Measurements from ENCODE around the gene IZUMO1. TPM values are rescaled to one million over a fixed set of nuclear protein-coding genes. Genes with fewer than 3 reads are reported as not detected.
A peak's percentile ranks its signal among the peaks of the same experiment; 100 is the strongest.

The IZUMO1 gene
- total and polyA plus RNA-seq, 2 of the 8 experiments (the other 6 are each of a cell fraction or from before 2014, with no cell fraction given), result 0.33 to 1.8 TPM

- Histone ChIP-seq H3K56ac (replicated peaks; ENCODE audit: insufficient read length, low read depth, low read length) (peak within 1 kb of the TSS; percentile 60), H3K18ac (ENCODE audit: extremely low read depth, low read length) (peak within 1 kb of the TSS; percentile 99), H3K9me3 (ENCODE audit: insufficient read depth in 2 of 2, low read depth in 1 of 2, low read length in 1 of 2) (no peaks in the 10 kb centered on the region), H4K8ac (ENCODE audit: extremely low read depth, insufficient read depth, low read length) (peak within 1 kb of the TSS; percentile 86), H3K27me3 (replicated peaks in 1 of 4; ENCODE audit: control insufficient read depth in 3 of 4, extremely low read depth in 1 of 4, insufficient read depth in 3 of 4, low read length in 3 of 4) (no peaks in the 10 kb centered on the region), H2BK12ac (ENCODE audit: low read depth, low read length) (peak within 1 kb of the TSS; percentile 82; the same call in 1 of the 2 replicates), H3K27ac (ENCODE audit: low read depth, low read length) (peak within 1 kb of the TSS; percentile 69), H3K4me1 (replicated peaks in 1 of 4; ENCODE audit: control insufficient read depth in 3 of 4, insufficient read depth in 4 of 4, low read length in 3 of 4) (peaks cover 0 to 5% (median 1%) of the 10 kb centered on the region in 4 experiments; a peak in 4 of 7 replicates), H3K79me2 (ENCODE audit: control insufficient read depth in 1 of 2, insufficient read depth in 2 of 2, low read length in 2 of 2) (no peaks in the 10 kb centered on the region), H4K20me1 (replicated peaks in 1 of 2; ENCODE audit: control insufficient read depth in 1 of 2, insufficient read depth in 2 of 2, low read length in 2 of 2) (no peaks in the 10 kb centered on the region), H3K14ac (ENCODE audit: insufficient read length) (peak within 1 kb of the TSS; percentile 89), H3K36me3 (ENCODE audit: control insufficient read depth in 2 of 4, insufficient read depth in 4 of 4, low read length in 3 of 4) (no peaks in the 10 kb centered on the region), H3K4me2 (ENCODE audit: insufficient read depth in 1 of 2, low read depth in 2 of 2, low read length in 2 of 2) (peak within 1 kb of the TSS; percentile 97 to 98), H2AFZ (ENCODE audit: low read length) (peak within 1 kb of the TSS; percentile 61), H2BK5ac (ENCODE audit: low read depth, low read length) (peak within 1 kb of the TSS; percentile 97; the same call in 1 of the 2 replicates), H3K4me3 (ENCODE audit: extremely low read depth in 1 of 4, insufficient read depth in 2 of 4, low read depth in 3 of 4, low read length in 4 of 4) (peak within 1 kb of the TSS; percentile 55 to 94 (median 91)), H2AK5ac (ENCODE audit: low read depth, low read length) (no peak within 1 kb of the TSS), H2BK20ac (ENCODE audit: low read length) (0 out of 2 replicates have a peak within 1 kb of the TSS, but pooled peaks have one; percentile 72), H3K23ac (ENCODE audit: insufficient read length) (no peak within 1 kb of the TSS), H3K4ac (replicated peaks; ENCODE audit: insufficient read length, low read depth, low read length) (peak within 1 kb of the TSS; percentile 46), H3K9ac (replicated peaks in 1 of 4; ENCODE audit: extremely low read depth in 1 of 4, low read depth in 3 of 4, low read length in 3 of 4) (peak within 1 kb of the TSS in 3 of 4 experiments; percentile 42 to 47 (median 46); a peak in 5 of 7 replicates), H4K91ac (replicated peaks; ENCODE audit: insufficient read length, low read length) (peak within 1 kb of the TSS; percentile 97), H4K5ac (ENCODE audit: insufficient read length, low read depth, low read length) (peak within 1 kb of the TSS; percentile 84), H3K23me2 (ENCODE audit: low read depth, low read length) (peaks cover 8% of the 10 kb centered on the region; the same call in 1 of the 2 replicates), H2BK120ac (replicated peaks; ENCODE audit: low read depth, low read length) (peak within 1 kb of the TSS; percentile 61), H3K79me1 (ENCODE audit: low read depth, low read length) (peaks cover 2% of the 10 kb centered on the region; the same call in 1 of the 2 replicates), H2BK15ac (ENCODE audit: low read length) (peak within 1 kb of the TSS; percentile 95; the same call in 1 of the 2 replicates)
- WGBS, 2 experiments (ENCODE audit: extremely low coverage in 1 of 2, insufficient coverage in 1 of 2, insufficient read length in 1 of 2, insufficient replicate concordance in 2 of 2, low coverage in 1 of 2, low lambda C conversion rate in 2 of 2, missing lambda C conversion rate in 1 of 2), result 12% methylated on average over 14 of the region's 16 CpGs; no CpG with 5 or more reads in 1 of the 2 experiments
- DNase-seq (ENCODE audit: low read depth in 1 of 2, low spot score in 2 of 2) (peak in 1 of 2 experiments; percentile 72), FAIRE-seq (no peak)
- no peak for TF ChIP-seq HDAC2 (IDR thresholded peaks at IDR 0.05; ENCODE audit: borderline replicate concordance in 1 of 2, low read depth in 2 of 2, low read length in 2 of 2)
- no peak for TF ChIP-seq KDM1A (IDR thresholded peaks at IDR 0.05; ENCODE audit: borderline replicate concordance, low read length)
- TF ChIP-seq KDM4A (IDR thresholded peaks at IDR 0.05; ENCODE audit: low read depth, low read length, severe bottlenecking), result peak; percentile 73
- TF ChIP-seq PHF8 (conservative IDR thresholded peaks at IDR 0.05; ENCODE audit: low read depth, low read length), result 0 out of 2 replicates have a peak, but pooled peaks have one; percentile 9
- TF ChIP-seq POLR2A (IDR thresholded peaks at IDR 0.05; ENCODE audit: control extremely low read depth in 1 of 2, low read depth in 2 of 2, low read length in 2 of 2), result 0 out of 3 replicates have a peak, but pooled peaks of 1 of the 2 experiments have one; percentile 32
- peak; percentile 31; the same call in 1 of the 2 replicates for TF ChIP-seq POLR2AphosphoS5 (IDR thresholded peaks at IDR 0.05; ENCODE audit: low read depth, low read length)
- TF ChIP-seq TAF1 (IDR thresholded peaks at IDR 0.05; ENCODE audit: low read depth, low read length), result no peak
- TF ChIP-seq TBP (IDR thresholded peaks at IDR 0.05; ENCODE audit: low read depth, low read length), result peak; percentile 54; the same call in 1 of the 2 replicates
- TF ChIP-seq SUZ12 (IDR thresholded peaks at IDR 0.05; ENCODE audit: low read length), result peak; percentile 68; the same call in 1 of the 2 replicates
- POLR2A ChIA-PET (ENCODE audit: partially characterized antibody), result interaction anchor here (0.6 to 3.5 kb wide), 35 partner anchors 9 to 176 kb away, joined by 3 to 59 read pairs (median 5); partner anchors contain the start of genes CA11, IZUMO1, MAMSTR and PPP1R15A
- CTCF ChIA-PET (ENCODE audit: partially characterized antibody), result interaction anchor here (0.5 to 9.4 kb wide), 14 partner anchors 13 to 147 kb away, joined by 3 to 59 read pairs (median 4); partner anchors contain the start of genes CA11, HSD17B14 and NTN5
Observed at GRCh38 chr19:48695743-48696352, 50.9 kb downstream of the IZUMO1 start, which contains the start of gene FUT2. FUT2 (plus strand) TSS chr19:48695971; CDS start chr19:48702957, 6,986 bp downstream.
